ENCODE results near the gene ZNF599. TPM values are rescaled to one million over a fixed set of nuclear protein-coding genes. Genes with fewer than 3 reads are reported as not detected.

The ZNF599 gene
- total and polyA plus RNA-seq, 2 of the 13 experiments (the other 11 are each of a cell fraction or from before 2014, with no cell fraction given), result 5.8 to 7.3 TPM

GRCh38 chr19:34772697-34773554 lies at the start of gene ZNF599 (continued):
- TF ChIP-seq SOX13 (IDR thresholded peaks at IDR 0.05) (no peak), SOX13 (CRISPR knock-in tag; conservative IDR thresholded peaks at IDR 0.05 in 1 of 2, IDR thresholded peaks at IDR 0.05 in 1 of 2) (peak in 1 of 2 experiments; percentile 28; a peak in 1 of 4 replicates), ZNF570 (CRISPR knock-in tag; IDR thresholded peaks at IDR 0.05; ENCODE audit: borderline replicate concordance) (0 out of 2 replicates have a peak, but pooled peaks have one; percentile 33), ZNF292 (CRISPR knock-in tag; IDR thresholded peaks at IDR 0.05; ENCODE audit: borderline replicate concordance, low read depth) (no peak), ZNF547 (CRISPR knock-in tag; IDR thresholded peaks at IDR 0.05) (peak; percentile 46), KAT7 (CRISPR knock-in tag; IDR thresholded peaks at IDR 0.05; ENCODE audit: borderline replicate concordance) (peak; percentile 77; the same call in 1 of the 2 replicates), STAT5B (CRISPR knock-in tag; IDR thresholded peaks at IDR 0.05) (no peak), ZNF367 (CRISPR knock-in tag; IDR thresholded peaks at IDR 0.05; ENCODE audit: borderline replicate concordance) (no peak), ZNF747 (CRISPR knock-in tag; IDR thresholded peaks at IDR 0.05; ENCODE audit: borderline replicate concordance) (0 out of 2 replicates have a peak, but pooled peaks have one; percentile 24), ZNF879 (CRISPR knock-in tag; IDR thresholded peaks at IDR 0.05) (no peak), ZNF891 (CRISPR knock-in tag; IDR thresholded peaks at IDR 0.05) (peak; percentile 88; the same call in 1 of the 2 replicates), ETV6 (CRISPR knock-in tag; conservative IDR thresholded peaks at IDR 0.05) (no peak), HCFC1 (IDR thresholded peaks at IDR 0.05; ENCODE audit: low read depth, low read length) (peak; percentile 94), ZHX2 (IDR thresholded peaks at IDR 0.05; ENCODE audit: low read depth) (peak; percentile 53; the same call in 1 of the 2 replicates), ZHX2 (CRISPR knock-in tag; IDR thresholded peaks at IDR 0.05; ENCODE audit: borderline replicate concordance) (no peak), SRY (CRISPR knock-in tag; IDR thresholded peaks at IDR 0.05) (no peak), FOXA3 (CRISPR knock-in tag; IDR thresholded peaks at IDR 0.05) (peak; percentile 55), SUZ12 (IDR thresholded peaks at IDR 0.05; ENCODE audit: low read depth, low read length) (peak; percentile 63), ELF1 (CRISPR knock-in tag; IDR thresholded peaks at IDR 0.05) (peak; percentile 95), ZNF383 (CRISPR knock-in tag; IDR thresholded peaks at IDR 0.05; ENCODE audit: borderline replicate concordance) (peak; percentile 72; the same call in 1 of the 2 replicates), KLF6 (CRISPR knock-in tag; IDR thresholded peaks at IDR 0.05) (0 out of 2 replicates have a peak, but pooled peaks have one; percentile 46), ZSCAN9 (CRISPR knock-in tag; IDR thresholded peaks at IDR 0.05; ENCODE audit: borderline replicate concordance) (no peak), PATZ1 (CRISPR knock-in tag; IDR thresholded peaks at IDR 0.05) (0 out of 2 replicates have a peak, but pooled peaks have one; percentile 33)

Data from HepG2 (cell line).